ENCODE results near the gene EEF1A1.

The EEF1A1 gene

DNA sequence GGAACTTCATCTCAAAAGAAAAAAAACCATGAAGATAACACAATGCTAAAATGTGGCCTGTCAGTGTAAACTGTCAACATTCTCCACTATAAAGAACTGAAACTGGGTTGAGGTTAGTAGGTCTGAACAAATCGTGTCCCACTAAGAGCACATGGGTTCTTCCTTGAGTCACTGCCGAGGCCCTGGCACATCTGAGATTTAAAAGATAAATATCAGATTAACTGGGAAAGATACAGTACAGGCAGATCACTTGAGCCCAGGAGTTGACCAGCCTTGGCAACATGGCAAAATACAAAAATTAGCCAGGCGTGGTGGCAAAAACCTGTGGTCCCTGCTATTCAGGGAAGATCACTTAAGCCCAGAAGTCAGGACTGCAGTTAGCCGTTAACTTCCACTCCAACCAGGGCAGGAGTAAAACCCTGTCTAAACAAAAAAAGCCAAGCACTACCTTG, 5.6 kb downstream of the EEF1A1 start:
- DNase-seq (ENCODE audit: low read depth in 1 of 2, low spot score in 1 of 2) = peak in 1 of 2 experiments; percentile 51
- Histone ChIP-seq H3K4me3 (replicated peaks; ENCODE audit: insufficient read depth, low read length) (no peak overlapping the region), H3K27ac (replicated peaks) (peak overlapping the region; percentile 1; the same call in 1 of the 2 replicates), H3K27me3 (ENCODE audit: insufficient read depth, poor library complexity, severe bottlenecking) (no peaks in the 10 kb centered on the region)
- TF ChIP-seq SPI1 (IDR thresholded peaks at IDR 0.05; ENCODE audit: borderline replicate concordance, low read depth) = no peak
- TF ChIP-seq, protein P1, sequence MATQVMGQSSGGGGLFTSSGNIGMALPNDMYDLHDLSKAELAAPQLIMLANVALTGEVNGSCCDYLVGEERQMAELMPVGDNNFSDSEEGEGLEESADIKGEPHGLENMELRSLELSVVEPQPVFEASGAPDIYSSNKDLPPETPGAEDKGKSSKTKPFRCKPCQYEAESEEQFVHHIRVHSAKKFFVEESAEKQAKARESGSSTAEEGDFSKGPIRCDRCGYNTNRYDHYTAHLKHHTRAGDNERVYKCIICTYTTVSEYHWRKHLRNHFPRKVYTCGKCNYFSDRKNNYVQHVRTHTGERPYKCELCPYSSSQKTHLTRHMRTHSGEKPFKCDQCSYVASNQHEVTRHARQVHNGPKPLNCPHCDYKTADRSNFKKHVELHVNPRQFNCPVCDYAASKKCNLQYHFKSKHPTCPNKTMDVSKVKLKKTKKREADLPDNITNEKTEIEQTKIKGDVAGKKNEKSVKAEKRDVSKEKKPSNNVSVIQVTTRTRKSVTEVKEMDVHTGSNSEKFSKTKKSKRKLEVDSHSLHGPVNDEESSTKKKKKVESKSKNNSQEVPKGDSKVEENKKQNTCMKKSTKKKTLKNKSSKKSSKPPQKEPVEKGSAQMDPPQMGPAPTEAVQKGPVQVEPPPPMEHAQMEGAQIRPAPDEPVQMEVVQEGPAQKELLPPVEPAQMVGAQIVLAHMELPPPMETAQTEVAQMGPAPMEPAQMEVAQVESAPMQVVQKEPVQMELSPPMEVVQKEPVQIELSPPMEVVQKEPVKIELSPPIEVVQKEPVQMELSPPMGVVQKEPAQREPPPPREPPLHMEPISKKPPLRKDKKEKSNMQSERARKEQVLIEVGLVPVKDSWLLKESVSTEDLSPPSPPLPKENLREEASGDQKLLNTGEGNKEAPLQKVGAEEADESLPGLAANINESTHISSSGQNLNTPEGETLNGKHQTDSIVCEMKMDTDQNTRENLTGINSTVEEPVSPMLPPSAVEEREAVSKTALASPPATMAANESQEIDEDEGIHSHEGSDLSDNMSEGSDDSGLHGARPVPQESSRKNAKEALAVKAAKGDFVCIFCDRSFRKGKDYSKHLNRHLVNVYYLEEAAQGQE (IDR thresholded peaks at IDR 0.05; ENCODE audit: insufficient replicate concordance, low read depth) = no peak
- TF ChIP-seq GABPA (IDR thresholded peaks at IDR 0.05; ENCODE audit: low read depth) = no peak
- TF ChIP-seq POLR2AphosphoS5 (IDR thresholded peaks at IDR 0.05; ENCODE audit: low read depth) = peak; percentile 61; the same call in 1 of the 2 replicates
- TF ChIP-seq, protein P2, sequence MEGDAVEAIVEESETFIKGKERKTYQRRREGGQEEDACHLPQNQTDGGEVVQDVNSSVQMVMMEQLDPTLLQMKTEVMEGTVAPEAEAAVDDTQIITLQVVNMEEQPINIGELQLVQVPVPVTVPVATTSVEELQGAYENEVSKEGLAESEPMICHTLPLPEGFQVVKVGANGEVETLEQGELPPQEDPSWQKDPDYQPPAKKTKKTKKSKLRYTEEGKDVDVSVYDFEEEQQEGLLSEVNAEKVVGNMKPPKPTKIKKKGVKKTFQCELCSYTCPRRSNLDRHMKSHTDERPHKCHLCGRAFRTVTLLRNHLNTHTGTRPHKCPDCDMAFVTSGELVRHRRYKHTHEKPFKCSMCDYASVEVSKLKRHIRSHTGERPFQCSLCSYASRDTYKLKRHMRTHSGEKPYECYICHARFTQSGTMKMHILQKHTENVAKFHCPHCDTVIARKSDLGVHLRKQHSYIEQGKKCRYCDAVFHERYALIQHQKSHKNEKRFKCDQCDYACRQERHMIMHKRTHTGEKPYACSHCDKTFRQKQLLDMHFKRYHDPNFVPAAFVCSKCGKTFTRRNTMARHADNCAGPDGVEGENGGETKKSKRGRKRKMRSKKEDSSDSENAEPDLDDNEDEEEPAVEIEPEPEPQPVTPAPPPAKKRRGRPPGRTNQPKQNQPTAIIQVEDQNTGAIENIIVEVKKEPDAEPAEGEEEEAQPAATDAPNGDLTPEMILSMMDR (IDR thresholded peaks at IDR 0.05; ENCODE audit: insufficient read depth, low read length) = no peak

DNA sequence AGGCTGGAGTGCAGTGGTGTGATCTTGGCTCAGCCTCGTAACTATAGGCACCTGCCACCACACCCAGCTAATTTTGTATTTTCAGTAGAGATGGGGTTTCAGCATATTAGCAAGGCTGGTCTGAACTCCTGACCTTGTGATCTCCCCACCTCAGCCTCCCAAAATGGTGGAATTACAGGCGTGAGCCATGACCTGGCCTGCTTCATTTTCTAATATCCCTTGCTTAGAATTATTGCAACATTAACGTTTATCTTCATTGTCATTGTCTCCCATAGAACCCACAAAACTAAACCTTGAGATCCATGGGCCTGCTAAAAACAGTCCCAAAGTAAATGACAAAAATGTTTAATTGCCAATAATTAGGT, 6.1 kb downstream of the EEF1A1 start:
- H3K27ac ChIP-seq (replicated peaks) = peak overlapping the region; percentile 1; the same call in 1 of the 2 replicates
- peak; percentile 21 to 51 for DNase-seq (ENCODE audit: low read depth in 1 of 2, low spot score in 1 of 2)
- TF ChIP-seq POLR2AphosphoS5 (IDR thresholded peaks at IDR 0.05; ENCODE audit: low read depth) = peak; percentile 65
- TF ChIP-seq SPI1 (IDR thresholded peaks at IDR 0.05; ENCODE audit: borderline replicate concordance, low read depth) = no peak
- no peaks in the 10 kb centered on the region for H3K27me3 ChIP-seq (ENCODE audit: insufficient read depth, poor library complexity, severe bottlenecking)
- no peak overlapping the region for H3K4me3 ChIP-seq (replicated peaks; ENCODE audit: insufficient read depth, low read length)

DNA sequence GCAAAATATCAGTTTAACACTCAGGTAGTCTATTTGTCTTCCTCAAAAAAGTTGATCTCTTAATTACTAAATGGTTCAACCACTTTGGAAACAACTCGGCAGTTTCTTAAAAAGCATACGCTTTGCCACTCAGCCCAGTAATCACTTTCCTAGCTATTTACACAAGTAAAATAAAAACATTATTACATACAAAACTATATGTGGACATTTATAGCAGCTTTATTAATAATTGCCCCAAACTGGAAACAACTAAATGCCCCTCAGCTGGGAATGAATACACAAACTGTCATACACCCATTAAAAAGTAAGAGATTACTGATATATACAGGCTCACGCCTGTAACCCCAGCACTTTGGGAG, 7.4 kb downstream of the EEF1A1 start:
- no peak for DNase-seq (ENCODE audit: low read depth in 1 of 2, low spot score in 1 of 2)
- TF ChIP-seq POLR2AphosphoS5 (IDR thresholded peaks at IDR 0.05; ENCODE audit: low read depth) = no peak
- no peak for TF ChIP-seq SPI1 (IDR thresholded peaks at IDR 0.05; ENCODE audit: borderline replicate concordance, low read depth)
- TF ChIP-seq, protein P1 (IDR thresholded peaks at IDR 0.05; ENCODE audit: insufficient replicate concordance, low read depth) = no peak
- TF ChIP-seq GABPA (IDR thresholded peaks at IDR 0.05; ENCODE audit: low read depth) = no peak
- TF ChIP-seq, protein P2 (IDR thresholded peaks at IDR 0.05; ENCODE audit: insufficient read depth, low read length) = no peak
- Histone ChIP-seq H3K27me3 (ENCODE audit: insufficient read depth, poor library complexity, severe bottlenecking) (no peaks in the 10 kb centered on the region), H3K27ac (replicated peaks) (no peak overlapping the region), H3K4me3 (replicated peaks; ENCODE audit: insufficient read depth, low read length) (no peak overlapping the region)

DNA sequence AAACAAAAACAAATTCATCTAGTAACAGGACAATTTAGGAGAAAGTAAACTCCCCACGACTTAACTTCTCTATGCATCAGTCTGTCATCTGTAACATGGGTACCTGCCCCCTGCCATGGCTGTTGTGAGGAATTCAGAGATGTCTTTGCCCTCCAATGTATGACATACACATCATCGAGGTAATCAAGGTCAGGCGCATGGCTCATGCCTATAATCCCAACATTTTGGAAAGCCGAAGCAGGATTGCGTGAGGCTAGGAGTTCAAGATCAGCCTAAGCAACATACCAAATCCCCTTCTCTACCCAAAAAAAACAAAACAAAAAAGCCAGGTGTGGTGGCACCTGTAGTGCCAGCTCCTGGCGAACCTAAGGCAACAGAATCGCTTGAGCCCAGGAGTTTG, 9.0 kb downstream of the EEF1A1 start:
- Histone ChIP-seq H3K4me3 (replicated peaks; ENCODE audit: insufficient read depth, low read length) (no peak overlapping the region), H3K27ac (replicated peaks) (no peak overlapping the region), H3K27me3 (ENCODE audit: insufficient read depth, poor library complexity, severe bottlenecking) (no peaks in the 10 kb centered on the region)
- no peak for DNase-seq (ENCODE audit: low read depth in 1 of 2, low spot score in 1 of 2)
- TF ChIP-seq SPI1 (IDR thresholded peaks at IDR 0.05; ENCODE audit: borderline replicate concordance, low read depth) (no peak), GABPA (IDR thresholded peaks at IDR 0.05; ENCODE audit: low read depth) (no peak), POLR2AphosphoS5 (IDR thresholded peaks at IDR 0.05; ENCODE audit: low read depth) (no peak)
- TF ChIP-seq, protein P2 (IDR thresholded peaks at IDR 0.05; ENCODE audit: insufficient read depth, low read length) = no peak
- TF ChIP-seq, protein P1 (IDR thresholded peaks at IDR 0.05; ENCODE audit: insufficient replicate concordance, low read depth) = no peak

All from HL-60 (cell line).